ENCODE data around the gene POLRMT. TPM values are rescaled to one million over a fixed set of nuclear protein-coding genes. Genes with fewer than 3 reads are reported as not detected.

POLRMT gene
- total RNA-seq, 1 donor from 2014 or later: 14.1 TPM

- no peak for DNase-seq (ENCODE audit: low spot score)
- Histone ChIP-seq H3K9ac (no peak overlapping the region), H3F3A (ENCODE audit: low read depth) (no peaks in the 10 kb centered on the region), H3K4me1 (no peaks in the 10 kb centered on the region), H2AFZ (replicated peaks) (no peak overlapping the region), H3K4me2 (no peak overlapping the region), H3K4me3 (no peak overlapping the region), H3K27ac (no peak overlapping the region), H3K27me3 (no peaks in the 10 kb centered on the region), H4K20me1 (ENCODE audit: low read depth) (peaks cover 43% of the 10 kb centered on the region), H3K36me3 (no peaks in the 10 kb centered on the region), H3K79me2 (ENCODE audit: low read depth) (peaks cover 36% of the 10 kb centered on the region), H3K9me3 (ENCODE audit: low read depth) (no peaks in the 10 kb centered on the region)
- Mint-ChIP-seq H3K9me3 (no peaks in the 10 kb centered on the region), H3K27me3 (ENCODE audit: insufficient read depth, low read depth) (peaks cover 2% of the 10 kb centered on the region), H3K4me3 (no peak overlapping the region), H3K36me3 (peaks cover 5% of the 10 kb centered on the region), H3K27ac (no peak overlapping the region), H3K4me1 (no peaks in the 10 kb centered on the region)
- TF ChIP-seq EZH2 (IDR thresholded peaks at IDR 0.05) (no peak), EZH2phosphoT487 (IDR thresholded peaks at IDR 0.05) (no peak), CTCF (IDR thresholded peaks at IDR 0.05) (no peak)
Measured at GRCh38 chr19:650121-650520, 16.8 kb upstream of the POLRMT start.

DNA sequence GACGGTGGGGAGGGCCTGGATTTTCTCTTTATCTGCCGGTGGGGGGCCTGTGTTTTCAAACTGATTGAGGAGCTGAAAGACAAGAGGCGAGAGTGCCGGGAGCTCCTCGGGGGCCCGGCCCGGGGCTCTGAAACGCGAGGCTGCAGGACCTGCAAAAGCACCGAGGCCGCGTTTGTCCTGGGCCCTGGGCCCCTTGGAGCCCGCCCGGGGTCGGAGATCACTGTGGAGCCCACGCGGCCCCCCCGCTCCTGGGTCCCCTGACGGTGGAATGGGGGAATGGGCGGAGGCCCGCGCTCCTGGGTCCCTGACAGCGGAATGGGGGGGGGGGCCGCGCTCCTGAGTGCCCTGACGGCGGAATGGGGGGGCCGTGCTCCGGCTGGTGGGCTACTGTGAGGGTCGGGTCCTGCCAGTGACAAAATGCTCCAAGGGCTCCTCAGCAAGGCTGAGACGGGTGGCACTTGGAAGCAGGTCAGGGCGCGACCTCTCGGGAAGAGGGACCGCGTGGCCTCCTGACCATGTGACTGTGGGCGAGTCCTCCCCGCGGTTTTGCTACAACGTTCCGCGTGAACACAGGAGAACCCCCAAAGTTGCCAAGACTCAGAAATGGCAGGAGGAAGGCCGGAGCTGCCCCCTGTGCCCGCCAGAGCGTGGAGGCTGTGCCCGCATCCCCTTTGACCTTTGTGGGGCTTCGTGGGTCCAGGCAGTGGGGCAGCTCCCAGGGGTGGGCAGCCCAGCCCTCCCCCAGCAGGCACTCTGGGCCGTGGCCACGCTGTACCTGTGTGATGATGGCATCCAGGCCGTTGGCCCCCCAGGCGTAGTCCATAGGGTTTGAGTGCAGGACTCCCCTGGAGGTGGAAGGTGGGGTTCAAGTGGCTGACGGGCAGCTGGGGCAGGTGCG is 15.8 kb upstream of the POLRMT start:
- no peak overlapping the region for H3K4me3 Mint-ChIP-seq
- H3K36me3 Mint-ChIP-seq: peaks cover 5% of the 10 kb centered on the region
- H3K27me3 Mint-ChIP-seq (ENCODE audit: insufficient read depth, low read depth): peaks cover 2% of the 10 kb centered on the region
- no peak for DNase-seq (ENCODE audit: low spot score)
- Histone ChIP-seq H3K9ac (no peak overlapping the region), H3K4me1 (no peaks in the 10 kb centered on the region), H3K4me2 (no peak overlapping the region), H3K79me2 (ENCODE audit: low read depth) (peaks cover 27% of the 10 kb centered on the region), H3K27ac (no peak overlapping the region), H3F3A (ENCODE audit: low read depth) (no peaks in the 10 kb centered on the region), H3K27me3 (no peaks in the 10 kb centered on the region), H3K4me3 (no peak overlapping the region), H3K9me3 (ENCODE audit: low read depth) (no peaks in the 10 kb centered on the region), H3K36me3 (no peaks in the 10 kb centered on the region), H4K20me1 (ENCODE audit: low read depth) (peaks cover 35% of the 10 kb centered on the region), H2AFZ (replicated peaks) (no peak overlapping the region)
- TF ChIP-seq EZH2phosphoT487 (IDR thresholded peaks at IDR 0.05) (no peak), EZH2 (IDR thresholded peaks at IDR 0.05) (no peak), CTCF (IDR thresholded peaks at IDR 0.05) (no peak)
- H3K4me1 Mint-ChIP-seq: no peaks in the 10 kb centered on the region
- H3K9me3 Mint-ChIP-seq: no peaks in the 10 kb centered on the region
- H3K27ac Mint-ChIP-seq: no peak overlapping the region

GRCh38 chr19:648305-648704 is 15.0 kb upstream of the POLRMT start:
- H3K27me3 ChIP-seq: no peaks in the 10 kb centered on the region
- H3K27ac Mint-ChIP-seq: no peak overlapping the region
- H3K4me1 ChIP-seq: no peaks in the 10 kb centered on the region
- no peak overlapping the region for H3K4me2 ChIP-seq
- H3K4me3 ChIP-seq: no peak overlapping the region
- no peaks in the 10 kb centered on the region for H3K9me3 Mint-ChIP-seq
- peaks cover 18% of the 10 kb centered on the region for H3K79me2 ChIP-seq (ENCODE audit: low read depth)
- no peak for TF ChIP-seq EZH2 (IDR thresholded peaks at IDR 0.05)
- TF ChIP-seq CTCF (IDR thresholded peaks at IDR 0.05): no peak
- no peak for TF ChIP-seq EZH2phosphoT487 (IDR thresholded peaks at IDR 0.05)
- H3K27ac ChIP-seq: no peak overlapping the region
- H3K9ac ChIP-seq: no peak overlapping the region
- H3F3A ChIP-seq (ENCODE audit: low read depth): no peaks in the 10 kb centered on the region
- H3K9me3 ChIP-seq (ENCODE audit: low read depth): no peaks in the 10 kb centered on the region
- no peaks in the 10 kb centered on the region for H3K4me1 Mint-ChIP-seq
- H4K20me1 ChIP-seq (ENCODE audit: low read depth): peaks cover 31% of the 10 kb centered on the region
- no peak overlapping the region for H3K4me3 Mint-ChIP-seq
- no peak overlapping the region for H2AFZ ChIP-seq (replicated peaks)
- DNase-seq (ENCODE audit: low spot score): no peak
- peaks cover 5% of the 10 kb centered on the region for H3K36me3 Mint-ChIP-seq
- H3K36me3 ChIP-seq: no peaks in the 10 kb centered on the region
- peaks cover 2% of the 10 kb centered on the region for H3K27me3 Mint-ChIP-seq (ENCODE audit: insufficient read depth, low read depth)

Measured in neural progenitor cell (in vitro differentiated cells).